Stimulated activated CD4-positive, alpha-beta T cell treated with anti-CD3 and anti-CD28 coated beads, Interleukin-1b, Interleukin-23, amount 100 ng/mL, for 4 hours (primary cell): Measurements from ENCODE around the gene TCF7L1.
"Not testable (repeated sequence)": the region's sequence is repeated elsewhere in the genome, so short reads cannot be mapped to it uniquely, and the experiment has no call there.

Experiments
- DNase-seq, 2 donors: peaks; one replicate each; pipeline ENCODE4 v3.0.0-alpha.2; 2020; ENCODE audit warnings: low read depth in 2 of 2

The TCF7L1 gene

DNA sequence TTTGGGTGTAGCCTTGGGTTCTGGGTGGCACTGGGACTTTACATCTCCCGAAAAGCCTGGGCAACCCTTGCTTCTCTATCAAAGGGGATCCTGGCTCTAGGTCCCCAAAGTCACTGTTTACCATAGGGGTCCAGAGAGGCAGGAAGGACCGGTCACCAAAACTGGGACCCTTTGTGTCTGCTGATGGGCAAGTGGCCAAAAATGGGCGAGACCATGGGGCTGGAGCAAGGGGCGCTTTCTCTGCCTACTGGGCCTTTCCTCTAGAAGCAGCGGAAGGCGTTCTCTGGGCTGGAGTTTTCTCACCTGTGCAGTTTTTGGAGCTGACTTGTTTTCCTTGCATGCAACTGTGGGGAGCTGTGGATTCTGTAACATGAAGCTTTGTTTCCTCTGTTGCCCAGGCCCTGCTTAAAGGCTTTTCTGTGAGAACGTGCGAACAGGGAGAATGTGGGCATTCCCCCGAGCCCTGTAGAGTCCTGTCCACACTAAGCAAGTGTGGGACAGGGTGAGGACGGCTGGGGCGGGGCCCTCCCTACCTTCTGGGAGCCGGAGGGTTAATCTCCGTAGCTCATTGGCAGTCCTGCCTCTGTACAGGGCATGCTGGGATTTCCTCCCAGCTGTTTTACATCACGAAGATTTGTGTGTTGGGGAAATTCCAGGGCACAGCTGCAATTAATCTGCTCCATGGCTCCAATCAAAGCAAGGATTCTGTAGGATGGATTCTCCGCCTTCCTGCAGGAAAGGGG lies 144.4 kb downstream of the TCF7L1 start:
- no peak for DNase-seq

DNA sequence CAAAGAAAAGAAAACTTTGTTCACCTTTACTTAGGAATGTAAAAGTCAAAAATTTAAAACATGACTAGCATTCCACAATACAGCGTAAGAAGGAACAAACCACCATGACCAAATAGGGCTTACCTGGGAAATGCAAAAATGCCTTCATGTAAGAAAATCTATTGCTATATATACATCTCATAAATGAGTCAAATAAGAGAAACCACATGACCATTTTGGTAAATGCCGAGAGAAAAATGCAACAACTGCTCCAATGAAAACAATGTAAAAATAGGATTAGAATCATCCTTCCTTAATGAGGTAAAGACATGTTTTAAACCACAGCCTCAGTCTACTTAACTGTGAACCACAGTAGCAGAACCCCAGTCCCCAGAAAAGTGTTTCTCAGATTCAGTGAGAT lies 145.2 kb downstream of the TCF7L1 start:
- no peak for DNase-seq

DNA sequence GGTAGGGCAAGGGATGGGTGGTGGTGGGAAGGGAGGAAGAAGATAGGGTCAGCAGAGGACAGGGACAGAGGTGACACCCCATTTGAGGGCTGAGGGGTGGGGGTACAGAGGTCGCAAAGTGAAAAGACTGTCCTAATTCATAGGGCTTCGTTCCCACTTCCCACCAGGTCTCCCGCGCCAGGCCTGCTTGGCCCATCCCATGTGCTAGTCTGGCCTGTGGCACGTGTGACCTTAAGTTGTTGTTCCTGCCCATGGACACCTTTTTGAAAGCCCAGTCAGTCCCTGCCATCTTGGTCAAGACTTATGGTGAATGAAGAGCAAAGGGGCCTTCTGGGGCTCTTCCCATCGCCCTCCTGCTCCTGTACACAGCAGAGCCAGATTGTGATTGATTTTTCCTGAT lies 148.4 kb downstream of the TCF7L1 start:
- DNase-seq, result no peak

DNA sequence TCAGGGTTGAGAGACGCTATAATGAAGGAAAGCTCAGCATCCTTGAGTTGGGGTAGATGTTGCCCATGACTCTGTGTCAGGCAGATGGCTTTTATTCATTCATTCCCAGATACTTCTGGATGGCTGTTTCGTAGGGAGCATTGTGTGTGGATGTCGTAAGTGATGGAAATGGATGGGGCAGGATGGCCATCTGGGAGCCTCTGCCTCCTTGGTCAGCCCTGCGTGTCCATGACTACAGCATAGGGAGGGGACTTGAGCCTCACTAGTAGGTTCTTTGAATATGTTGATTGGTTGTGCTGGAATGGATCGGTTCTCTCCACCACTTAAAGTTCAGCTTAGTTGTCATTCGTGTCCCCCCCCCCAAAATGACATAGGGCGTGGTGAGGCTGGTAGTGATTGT lies 149.7 kb downstream of the TCF7L1 start:
- DNase-seq, result no peak

DNA sequence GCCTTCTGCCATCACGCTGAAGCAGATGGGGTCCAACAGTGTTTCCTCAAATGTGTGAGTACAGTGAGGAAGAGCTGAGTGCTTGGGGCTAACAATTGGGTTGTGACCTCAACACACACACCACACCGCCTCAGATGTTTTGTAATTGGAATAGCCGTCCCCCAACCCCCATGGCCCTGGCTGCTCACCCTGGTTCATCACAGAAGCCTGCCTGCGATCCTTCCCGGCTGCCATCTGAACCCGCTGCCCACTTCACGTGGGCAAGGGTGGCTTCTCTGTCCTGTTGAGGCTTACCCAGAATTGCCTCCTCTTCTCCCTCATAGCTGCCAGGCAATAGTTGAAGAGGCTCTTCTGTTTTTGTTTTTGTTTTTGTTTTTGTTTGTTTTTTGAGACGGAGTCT lies 150.4 kb downstream of the TCF7L1 start:
- no peak for DNase-seq

DNA sequence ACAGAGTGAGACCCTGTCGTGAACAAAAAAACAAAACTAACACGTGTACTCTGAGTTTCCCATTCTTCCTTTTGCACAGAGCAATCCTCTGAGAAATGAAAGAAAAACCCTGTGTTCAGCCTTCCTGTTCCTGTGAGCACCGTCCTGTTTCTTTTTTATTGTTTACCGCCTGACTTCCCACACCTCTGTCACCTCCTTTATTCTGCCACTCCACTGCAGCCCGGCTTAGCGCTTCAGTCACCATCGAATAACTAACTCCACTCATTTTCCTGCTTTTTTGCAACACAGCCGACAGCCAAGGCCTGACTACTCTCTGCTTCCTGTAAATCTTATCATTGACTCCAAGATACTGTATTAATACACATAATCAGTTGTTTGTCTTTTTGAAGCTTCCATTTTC lies 153.7 kb downstream of the TCF7L1 start:
- DNase-seq, result no peak

DNA sequence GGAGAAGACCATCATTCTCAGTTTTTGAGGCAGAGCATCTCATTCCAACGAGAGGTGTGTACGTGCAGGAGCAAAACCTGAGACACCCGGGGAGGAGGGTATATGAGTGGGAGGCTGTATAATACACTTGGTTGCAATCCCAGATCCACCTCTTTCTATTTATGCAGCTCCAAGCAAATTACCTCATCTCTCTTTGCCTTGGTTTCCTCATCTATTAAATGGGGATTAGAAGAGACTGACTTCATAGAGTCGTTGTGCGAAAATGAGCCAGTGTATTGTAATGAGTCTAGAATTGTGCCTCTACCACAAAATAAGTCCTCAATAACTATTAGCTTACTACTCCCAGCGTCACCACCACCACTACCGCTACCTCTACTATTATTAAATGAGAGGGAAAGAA lies 154.5 kb downstream of the TCF7L1 start:
- no peak for DNase-seq

DNA sequence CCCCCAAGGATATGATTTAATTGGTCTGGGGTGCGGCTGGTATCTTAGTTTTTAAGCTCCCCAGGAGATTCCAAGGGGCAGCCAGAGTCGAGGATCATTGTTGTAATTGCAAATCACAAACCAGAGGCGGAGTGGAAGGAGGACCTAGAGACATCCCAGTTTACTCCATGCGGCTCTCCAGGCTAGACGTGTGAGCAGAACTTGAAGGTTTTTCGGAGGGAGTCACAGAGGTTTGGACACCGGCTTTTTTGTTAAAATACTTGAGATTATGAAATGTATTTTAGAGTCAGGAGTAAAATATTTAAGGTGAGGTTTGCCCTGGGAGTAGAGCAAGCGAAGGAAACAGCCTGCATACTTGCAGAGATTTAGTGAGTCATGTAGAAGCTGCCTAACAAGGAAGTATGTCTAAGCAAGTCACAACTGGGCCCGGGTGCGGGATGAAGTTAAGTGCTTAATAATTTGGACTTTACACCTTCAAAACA lies 155.1 kb downstream of the TCF7L1 start:
- DNase-seq, result no peak

DNA sequence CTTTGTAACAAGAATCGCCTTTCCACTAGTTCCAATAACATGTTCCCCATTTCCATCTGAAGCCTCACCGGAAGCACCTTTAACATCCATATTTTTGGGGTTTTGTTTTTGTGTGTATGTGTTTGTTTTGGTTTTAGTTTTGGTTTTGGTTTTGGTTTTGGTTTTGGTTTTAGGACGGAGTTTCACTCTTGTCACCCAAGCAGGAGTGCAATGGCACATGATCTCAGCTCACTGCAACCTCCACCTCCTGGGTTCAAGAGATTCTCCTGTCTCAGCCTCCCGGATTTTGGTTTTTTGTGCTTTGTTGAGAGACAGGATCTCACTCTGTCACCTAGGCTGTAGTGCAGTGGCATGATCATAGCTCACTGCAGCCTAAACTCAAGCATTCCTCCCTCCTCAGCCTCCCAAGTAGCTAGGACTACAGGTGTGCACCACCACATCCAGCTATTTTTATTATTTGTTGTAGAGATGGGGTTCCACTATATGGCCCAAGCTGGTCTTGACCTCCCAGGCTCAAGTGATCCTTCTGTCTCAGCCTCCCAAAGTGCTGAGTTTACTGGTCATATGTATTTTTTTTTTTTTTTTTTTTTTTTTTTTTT lies 158.3 kb downstream of the TCF7L1 start:
- DNase-seq, result no peak

DNA sequence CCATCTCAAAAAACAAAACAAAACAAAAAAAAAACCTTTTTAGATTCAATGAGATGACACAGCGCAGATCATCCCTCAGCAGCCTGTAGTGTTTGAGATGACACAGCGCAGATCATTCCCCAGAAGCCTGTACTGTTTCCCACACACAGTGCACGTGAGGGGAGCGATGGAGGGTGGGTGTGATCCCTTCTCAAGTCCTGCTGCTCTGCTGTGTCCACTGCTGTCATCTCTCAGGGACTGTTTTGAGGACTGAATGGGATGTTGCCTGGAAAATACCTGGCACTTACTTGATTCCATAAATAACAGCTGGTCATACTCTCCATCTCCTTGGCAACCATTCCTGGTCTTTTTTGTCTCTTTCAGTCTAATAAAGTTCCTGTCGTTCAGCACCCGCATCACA lies 168.9 kb downstream of the TCF7L1 start:
- DNase-seq, result no peak

DNA sequence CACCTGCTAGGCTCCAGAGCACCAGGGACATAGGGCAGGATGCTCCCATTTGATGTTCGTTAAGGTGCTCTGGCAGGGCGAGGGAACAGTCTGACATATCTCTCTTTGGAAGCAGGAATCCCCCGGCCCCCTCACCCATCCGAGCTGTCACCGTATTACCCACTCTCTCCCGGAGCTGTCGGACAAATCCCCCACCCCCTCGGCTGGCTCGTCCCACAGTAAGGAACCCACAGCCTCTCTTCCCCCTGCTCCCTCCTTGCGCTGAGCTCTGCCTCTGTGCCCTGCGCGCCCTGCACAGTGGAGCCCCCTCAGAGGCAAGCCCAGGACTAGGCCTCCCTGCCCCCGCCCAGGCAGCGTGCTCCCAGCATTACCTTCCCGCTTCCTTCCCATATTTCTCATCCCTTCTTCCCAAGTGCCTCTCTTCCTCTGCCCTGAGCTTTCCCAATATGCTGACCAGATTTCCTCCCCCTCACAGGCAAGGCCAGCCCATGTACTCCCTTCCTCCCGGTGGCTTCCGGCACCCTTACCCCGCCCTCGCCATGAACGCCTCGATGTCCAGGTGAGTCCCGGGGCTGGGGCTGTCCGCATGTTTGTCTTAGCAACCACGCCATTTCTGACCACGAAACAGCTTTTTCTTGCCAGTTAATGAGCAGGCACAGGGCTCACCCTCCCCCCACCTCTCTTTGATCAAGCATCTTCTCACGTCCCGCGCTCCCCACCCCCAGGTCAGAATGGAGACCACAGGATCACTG lies 170.8 kb downstream of the TCF7L1 start:
- DNase-seq, result no peak

DNA sequence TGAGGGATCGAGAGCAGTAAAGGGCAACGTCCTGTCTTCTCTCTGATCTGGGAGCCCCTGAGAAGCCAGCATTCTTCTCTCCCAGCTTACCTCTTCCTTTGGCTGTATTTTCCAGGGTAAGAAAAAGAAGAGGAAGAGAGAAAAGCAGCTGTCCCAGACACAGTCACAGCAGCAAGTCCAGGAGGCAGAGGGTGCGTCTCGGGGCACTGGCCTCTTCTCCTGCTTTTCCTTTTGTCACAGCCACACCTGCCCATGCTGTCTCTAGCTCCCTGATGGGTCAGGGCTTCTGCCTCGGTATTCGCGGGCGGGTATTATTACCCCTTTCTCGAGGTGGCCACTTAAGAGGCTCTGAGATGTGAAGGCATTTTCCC lies 174.3 kb downstream of the TCF7L1 start:
- DNase-seq, result no peak

DNA sequence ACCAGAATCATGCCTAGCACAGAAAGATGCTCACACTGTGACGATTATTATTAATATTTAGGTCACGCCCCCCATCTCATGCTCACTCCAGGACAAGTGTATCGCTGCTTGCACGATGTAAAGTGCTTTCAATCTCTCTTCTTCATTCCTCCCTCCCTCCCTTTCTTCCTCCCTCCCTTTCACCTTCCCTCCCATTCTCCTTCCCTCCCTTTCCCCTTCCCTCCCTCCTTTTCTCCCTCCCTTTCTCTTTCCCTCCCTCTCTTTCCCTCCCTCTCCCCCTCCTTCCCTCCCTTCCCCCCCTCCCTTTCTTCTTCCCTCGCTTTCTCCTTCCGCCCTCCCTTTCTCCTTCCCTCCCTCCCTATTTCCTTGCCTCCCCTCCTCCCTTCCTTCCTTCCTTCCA lies 175.0 kb downstream of the TCF7L1 start:
- DNase-seq, result no peak

DNA sequence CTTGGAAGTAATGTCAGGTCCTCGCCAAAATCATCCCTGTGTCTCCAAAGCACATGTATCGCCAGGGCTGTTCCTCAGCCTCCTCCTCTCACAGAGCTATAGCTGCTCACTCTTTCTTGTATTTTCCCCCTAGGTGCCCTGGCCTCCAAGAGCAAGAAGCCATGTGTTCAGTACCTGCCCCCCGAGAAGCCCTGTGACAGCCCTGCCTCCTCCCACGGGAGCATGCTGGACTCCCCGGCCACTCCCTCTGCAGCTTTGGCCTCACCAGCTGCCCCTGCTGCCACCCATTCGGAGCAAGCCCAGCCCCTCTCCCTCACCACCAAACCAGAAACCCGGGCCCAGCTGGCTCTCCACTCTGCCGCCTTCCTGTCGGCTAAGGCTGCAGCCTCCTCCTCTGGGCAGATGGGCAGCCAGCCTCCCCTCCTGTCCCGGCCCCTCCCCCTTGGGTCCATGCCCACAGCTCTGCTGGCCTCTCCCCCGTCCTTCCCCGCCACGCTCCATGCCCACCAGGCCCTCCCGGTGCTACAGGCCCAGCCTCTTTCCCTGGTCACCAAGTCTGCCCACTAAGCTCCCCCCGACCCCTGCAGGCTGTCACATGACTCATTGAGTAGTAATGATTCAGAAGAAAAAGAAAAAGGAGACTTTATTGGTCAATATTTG lies 175.8 kb downstream of the TCF7L1 start:
- no peak for DNase-seq

DNA sequence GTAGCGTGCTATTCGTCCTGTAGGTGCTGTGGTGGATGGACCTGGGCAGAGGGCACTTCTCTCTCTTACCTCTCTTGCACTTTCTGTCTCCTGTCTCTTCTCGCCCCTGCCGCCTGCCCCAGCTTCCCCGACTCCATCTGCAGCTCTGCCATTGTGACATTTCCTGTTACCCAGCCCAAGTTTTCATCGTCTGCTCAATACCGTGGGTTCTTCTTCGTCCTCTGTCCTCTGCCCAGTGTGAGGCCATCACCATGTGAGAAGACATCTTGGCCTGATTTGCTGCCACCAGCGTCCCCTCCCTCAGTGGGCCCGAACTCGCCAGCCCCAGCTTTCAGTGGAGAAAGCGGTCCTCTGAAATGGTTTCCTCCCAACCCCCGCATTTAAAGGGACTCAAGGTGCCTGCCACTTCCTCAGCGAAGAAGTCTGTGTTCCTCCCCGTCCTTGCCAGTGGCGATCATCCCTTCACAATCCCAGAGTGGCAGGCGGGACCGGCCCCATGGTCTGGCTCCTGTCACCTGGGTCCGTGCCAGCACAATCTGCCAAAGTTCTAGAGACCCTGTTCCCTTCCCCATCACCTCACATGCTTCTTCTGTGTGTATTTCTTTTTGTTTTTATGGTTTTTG lies 176.6 kb downstream of the TCF7L1 start:
- no peak for DNase-seq

DNA sequence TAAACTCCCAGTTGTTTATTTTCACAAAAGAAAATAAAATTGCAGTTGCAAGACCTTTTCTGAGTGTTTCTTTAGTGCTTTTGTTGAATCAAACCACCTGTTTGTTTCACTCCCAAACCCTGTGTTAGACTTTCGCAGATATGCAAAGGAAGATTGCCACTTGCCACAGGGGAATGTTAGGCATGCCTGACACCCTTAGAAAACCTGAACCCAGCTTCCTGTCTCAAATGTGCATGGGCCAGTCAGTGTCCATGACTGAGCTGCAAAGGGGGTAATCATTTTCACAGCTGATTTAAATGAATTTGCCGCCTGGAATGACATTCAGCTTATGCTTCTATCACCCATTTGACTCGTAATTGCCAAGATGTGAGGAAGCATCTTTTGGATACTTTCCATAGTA lies 177.1 kb downstream of the TCF7L1 start:
- DNase-seq, result no peak

DNA sequence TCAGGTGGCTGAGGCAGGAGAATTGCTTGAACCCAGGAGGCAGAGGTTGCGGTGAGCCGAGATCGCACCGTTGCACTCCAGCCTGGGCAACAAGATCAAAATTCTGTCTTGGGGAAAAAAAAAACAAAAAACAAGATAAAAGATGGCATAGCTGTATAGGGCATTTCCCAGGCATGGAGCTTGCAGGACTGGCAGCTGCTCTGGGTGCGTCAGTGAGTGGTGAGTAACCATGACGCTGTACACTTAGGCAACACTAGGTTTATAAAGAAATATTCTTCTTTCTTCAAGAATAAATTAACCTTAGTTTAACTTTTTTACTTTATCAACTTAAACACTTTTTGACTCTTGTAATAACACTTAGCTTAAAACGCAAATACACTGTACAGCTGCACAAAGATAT lies 179.2 kb downstream of the TCF7L1 start:
- no peak for DNase-seq

DNA sequence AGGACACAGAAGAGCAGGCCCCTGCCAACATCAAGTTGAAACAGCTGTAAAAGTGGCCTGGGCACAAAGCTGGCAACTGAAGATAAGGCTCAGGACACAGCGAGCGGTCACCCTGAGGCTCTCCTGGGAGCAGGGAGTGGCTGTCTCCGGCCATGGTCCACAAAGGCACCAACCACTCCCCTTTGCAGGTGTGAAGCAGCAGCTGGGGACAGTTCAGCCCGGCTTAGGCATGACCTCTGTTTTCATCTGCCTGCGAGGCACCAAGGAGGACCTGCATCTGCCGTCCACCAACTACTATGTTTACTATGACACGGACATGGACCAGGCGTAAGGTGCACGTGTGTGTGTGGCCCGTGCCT lies 181.7 kb downstream of the TCF7L1 start:
- DNase-seq, result no peak

DNA sequence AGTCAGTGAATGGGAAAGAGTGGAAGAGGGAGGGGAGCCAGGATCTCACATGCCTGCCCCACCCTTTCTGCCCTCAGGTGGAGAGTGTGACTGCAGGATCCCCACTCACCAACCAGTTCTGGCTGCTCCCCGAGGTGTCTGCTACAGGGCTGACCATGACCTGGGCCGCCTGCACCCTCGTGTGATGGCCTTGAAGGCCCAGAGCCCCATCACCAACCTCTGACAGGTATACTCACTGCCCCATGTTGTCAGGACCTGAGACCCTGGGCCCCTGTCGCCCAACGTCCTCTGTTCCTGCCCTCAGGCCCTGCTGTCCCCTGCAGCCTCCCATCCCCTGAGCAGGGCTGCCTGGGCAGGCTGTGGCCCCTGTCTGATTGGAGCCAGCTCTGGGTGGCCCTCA lies 182.7 kb downstream of the TCF7L1 start:
- DNase-seq, result not testable (repeated sequence)

DNA sequence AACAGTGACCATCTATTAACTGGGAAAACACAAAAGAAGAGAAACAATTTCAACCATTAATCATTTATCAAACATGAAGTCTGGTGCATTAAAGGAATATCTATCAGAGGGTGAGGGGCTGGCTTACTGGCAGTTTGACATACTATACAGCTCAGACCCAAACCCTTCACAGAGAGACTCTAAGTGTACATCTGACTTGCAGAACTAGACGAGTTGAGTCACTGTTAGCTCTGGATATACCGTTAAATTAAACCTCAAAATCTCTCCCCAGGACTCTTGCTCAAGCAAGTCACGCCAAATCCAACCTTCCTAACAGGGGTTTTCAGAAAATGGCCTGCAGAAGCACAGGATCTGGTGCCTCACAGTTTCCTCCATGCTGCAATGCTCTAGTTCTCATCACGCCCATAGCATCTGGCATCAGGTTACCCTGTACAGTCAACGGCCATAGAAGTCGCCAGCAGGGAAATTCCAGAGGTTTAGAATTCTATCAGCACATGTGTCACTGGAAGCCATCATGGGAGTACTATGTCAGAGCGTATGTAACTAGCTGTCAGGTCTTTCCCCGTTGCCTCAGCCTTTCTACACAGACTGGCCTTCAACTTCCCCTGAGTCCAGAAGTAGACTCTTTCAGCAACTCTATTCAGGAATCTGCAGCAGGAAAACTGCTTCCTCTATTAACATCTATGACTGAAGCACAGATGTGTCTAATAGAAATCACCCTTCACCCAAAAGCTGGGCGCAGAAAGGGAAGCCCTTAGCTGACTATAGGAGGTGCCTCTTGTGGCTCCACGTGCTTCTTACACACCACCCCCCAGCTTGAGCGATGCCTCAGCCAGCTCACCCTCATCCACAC lies 185.3 kb downstream of the TCF7L1 start:
- DNase-seq, result no peak

DNA sequence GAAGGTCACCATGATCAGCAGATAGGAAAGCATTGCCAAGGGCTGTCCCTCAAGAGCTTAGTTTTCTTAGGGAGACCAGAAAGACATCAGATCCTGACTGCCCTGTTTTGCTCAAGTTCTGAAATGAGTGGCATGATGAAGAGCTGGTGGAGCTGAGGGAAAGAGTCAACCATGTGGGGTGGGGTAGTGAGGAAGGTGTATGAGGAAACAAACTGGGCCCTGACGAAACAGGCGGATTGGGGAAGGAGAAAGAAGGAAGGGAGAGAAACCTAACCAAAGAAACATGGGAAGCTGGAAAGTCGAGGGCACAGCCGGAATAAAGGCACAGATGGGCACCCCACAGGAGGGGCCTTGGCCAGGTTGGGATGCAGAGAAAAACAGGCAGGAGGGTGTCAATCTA lies 186.6 kb downstream of the TCF7L1 start:
- no peak for DNase-seq
